ENCODE data around the gene BLTP3A.

The BLTP3A gene

DNA sequence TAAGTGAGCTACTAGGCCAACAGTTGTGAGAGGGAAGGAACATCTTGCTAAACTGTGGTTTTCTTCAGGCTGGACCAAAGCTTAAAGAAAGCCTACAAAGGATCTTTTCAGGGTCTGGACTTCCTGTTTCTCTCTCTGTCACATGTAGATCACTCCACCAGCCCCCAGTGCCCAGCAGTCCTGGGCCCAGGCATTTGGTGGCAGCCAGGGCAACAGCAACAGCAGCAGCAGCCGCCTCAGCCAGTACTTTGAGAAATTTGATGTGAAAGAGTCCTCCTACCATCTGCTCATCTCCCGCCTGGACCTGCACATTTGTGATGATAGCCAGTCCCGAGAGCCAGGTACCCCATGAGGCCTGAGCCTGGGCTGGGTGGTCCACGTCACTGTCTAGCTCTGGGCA lies 44.1 kb downstream of the BLTP3A start:
- Histone ChIP-seq H3K27ac (ENCODE audit: low read length) (no peak overlapping the region), H3K36me3 (replicated peaks; ENCODE audit: low read depth, low read length) (peaks cover 7% of the 10 kb centered on the region), H2AFZ (ENCODE audit: low read depth, low read length) (no peak overlapping the region), H3K4me3 (ENCODE audit: low read length) (no peak overlapping the region), H3K4me2 (ENCODE audit: low read length) (no peak overlapping the region), H3K79me2 (ENCODE audit: low read length) (no peaks in the 10 kb centered on the region), H3K27me3 (ENCODE audit: low read depth, low read length) (no peaks in the 10 kb centered on the region), H3K4me1 (ENCODE audit: low read length) (no peaks in the 10 kb centered on the region), H4K20me1 (ENCODE audit: insufficient read depth, low read length) (no peaks in the 10 kb centered on the region), H3K9ac (ENCODE audit: low read length) (no peak overlapping the region), H3K9me3 (ENCODE audit: insufficient read depth, low read length) (no peaks in the 10 kb centered on the region)
- TF ChIP-seq EZH2phosphoT487 (IDR thresholded peaks at IDR 0.05; ENCODE audit: low read depth): no peak
- TF ChIP-seq, protein P1, sequence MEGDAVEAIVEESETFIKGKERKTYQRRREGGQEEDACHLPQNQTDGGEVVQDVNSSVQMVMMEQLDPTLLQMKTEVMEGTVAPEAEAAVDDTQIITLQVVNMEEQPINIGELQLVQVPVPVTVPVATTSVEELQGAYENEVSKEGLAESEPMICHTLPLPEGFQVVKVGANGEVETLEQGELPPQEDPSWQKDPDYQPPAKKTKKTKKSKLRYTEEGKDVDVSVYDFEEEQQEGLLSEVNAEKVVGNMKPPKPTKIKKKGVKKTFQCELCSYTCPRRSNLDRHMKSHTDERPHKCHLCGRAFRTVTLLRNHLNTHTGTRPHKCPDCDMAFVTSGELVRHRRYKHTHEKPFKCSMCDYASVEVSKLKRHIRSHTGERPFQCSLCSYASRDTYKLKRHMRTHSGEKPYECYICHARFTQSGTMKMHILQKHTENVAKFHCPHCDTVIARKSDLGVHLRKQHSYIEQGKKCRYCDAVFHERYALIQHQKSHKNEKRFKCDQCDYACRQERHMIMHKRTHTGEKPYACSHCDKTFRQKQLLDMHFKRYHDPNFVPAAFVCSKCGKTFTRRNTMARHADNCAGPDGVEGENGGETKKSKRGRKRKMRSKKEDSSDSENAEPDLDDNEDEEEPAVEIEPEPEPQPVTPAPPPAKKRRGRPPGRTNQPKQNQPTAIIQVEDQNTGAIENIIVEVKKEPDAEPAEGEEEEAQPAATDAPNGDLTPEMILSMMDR (IDR thresholded peaks at IDR 0.05; ENCODE audit: low read depth, low read length): no peak

DNA sequence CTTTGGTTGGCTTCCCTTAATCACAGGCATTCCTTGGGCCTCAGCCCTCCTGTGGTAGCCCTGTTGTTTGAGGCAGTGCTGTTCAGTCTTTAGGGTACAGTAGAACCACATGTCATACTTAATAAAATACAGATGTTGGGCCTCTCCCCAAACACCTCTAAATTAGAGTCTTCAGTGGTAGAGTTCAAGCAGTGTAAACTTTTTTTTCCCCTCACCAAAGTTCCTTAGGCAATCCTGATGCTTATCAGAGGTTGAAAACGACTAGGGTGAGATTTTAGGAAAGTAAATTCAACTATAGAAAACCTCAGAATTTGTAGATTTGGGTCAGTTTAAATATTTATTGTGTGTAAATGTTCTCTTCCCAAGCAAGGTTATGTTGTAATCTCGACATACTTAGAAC lies 44.6 kb downstream of the BLTP3A start:
- H3K79me2 ChIP-seq (ENCODE audit: low read length): no peaks in the 10 kb centered on the region
- H3K27ac ChIP-seq (ENCODE audit: low read length): no peak overlapping the region
- no peak overlapping the region for H2AFZ ChIP-seq (ENCODE audit: low read depth, low read length)
- H3K27me3 ChIP-seq (ENCODE audit: low read depth, low read length): no peaks in the 10 kb centered on the region
- H3K4me1 ChIP-seq (ENCODE audit: low read length): no peaks in the 10 kb centered on the region
- no peak for TF ChIP-seq EZH2phosphoT487 (IDR thresholded peaks at IDR 0.05; ENCODE audit: low read depth)
- TF ChIP-seq, protein P1 (IDR thresholded peaks at IDR 0.05; ENCODE audit: low read depth, low read length): no peak
- H3K4me3 ChIP-seq (ENCODE audit: low read length): no peak overlapping the region
- H3K9ac ChIP-seq (ENCODE audit: low read length): no peak overlapping the region
- H3K36me3 ChIP-seq (replicated peaks; ENCODE audit: low read depth, low read length): peaks cover 7% of the 10 kb centered on the region
- no peak overlapping the region for H3K4me2 ChIP-seq (ENCODE audit: low read length)
- H3K9me3 ChIP-seq (ENCODE audit: insufficient read depth, low read length): no peaks in the 10 kb centered on the region
- no peaks in the 10 kb centered on the region for H4K20me1 ChIP-seq (ENCODE audit: insufficient read depth, low read length)

DNA sequence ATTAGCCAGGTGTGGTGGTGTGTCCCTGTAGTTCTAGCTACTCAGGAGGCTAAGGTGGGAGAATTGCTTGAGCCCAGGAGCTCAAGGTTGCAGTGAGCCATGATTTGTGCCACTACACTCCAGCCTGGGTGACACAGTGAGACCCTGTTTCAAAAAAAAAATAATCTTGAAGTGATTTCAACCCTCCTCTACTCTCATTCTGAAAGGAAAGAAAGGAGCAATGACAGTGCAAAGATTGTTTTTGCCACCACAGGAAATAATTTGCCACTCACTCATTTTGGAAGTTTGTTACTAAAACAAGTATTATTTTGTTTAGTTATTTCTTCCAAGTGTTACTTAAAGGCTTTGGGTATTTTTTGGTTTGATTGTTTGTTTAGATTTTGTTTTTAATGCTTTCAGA lies 45.6 kb downstream of the BLTP3A start:
- no peak overlapping the region for H3K27ac ChIP-seq (ENCODE audit: low read length)
- H3K9me3 ChIP-seq (ENCODE audit: insufficient read depth, low read length): no peaks in the 10 kb centered on the region
- no peak overlapping the region for H3K9ac ChIP-seq (ENCODE audit: low read length)
- no peaks in the 10 kb centered on the region for H3K4me1 ChIP-seq (ENCODE audit: low read length)
- no peak overlapping the region for H2AFZ ChIP-seq (ENCODE audit: low read depth, low read length)
- H3K4me2 ChIP-seq (ENCODE audit: low read length): no peak overlapping the region
- no peaks in the 10 kb centered on the region for H4K20me1 ChIP-seq (ENCODE audit: insufficient read depth, low read length)
- no peaks in the 10 kb centered on the region for H3K79me2 ChIP-seq (ENCODE audit: low read length)
- peaks cover 7% of the 10 kb centered on the region for H3K36me3 ChIP-seq (replicated peaks; ENCODE audit: low read depth, low read length)
- H3K27me3 ChIP-seq (ENCODE audit: low read depth, low read length): no peaks in the 10 kb centered on the region
- TF ChIP-seq, protein P1 (IDR thresholded peaks at IDR 0.05; ENCODE audit: low read depth, low read length): no peak
- no peak for TF ChIP-seq EZH2phosphoT487 (IDR thresholded peaks at IDR 0.05; ENCODE audit: low read depth)
- H3K4me3 ChIP-seq (ENCODE audit: low read length): no peak overlapping the region

DNA sequence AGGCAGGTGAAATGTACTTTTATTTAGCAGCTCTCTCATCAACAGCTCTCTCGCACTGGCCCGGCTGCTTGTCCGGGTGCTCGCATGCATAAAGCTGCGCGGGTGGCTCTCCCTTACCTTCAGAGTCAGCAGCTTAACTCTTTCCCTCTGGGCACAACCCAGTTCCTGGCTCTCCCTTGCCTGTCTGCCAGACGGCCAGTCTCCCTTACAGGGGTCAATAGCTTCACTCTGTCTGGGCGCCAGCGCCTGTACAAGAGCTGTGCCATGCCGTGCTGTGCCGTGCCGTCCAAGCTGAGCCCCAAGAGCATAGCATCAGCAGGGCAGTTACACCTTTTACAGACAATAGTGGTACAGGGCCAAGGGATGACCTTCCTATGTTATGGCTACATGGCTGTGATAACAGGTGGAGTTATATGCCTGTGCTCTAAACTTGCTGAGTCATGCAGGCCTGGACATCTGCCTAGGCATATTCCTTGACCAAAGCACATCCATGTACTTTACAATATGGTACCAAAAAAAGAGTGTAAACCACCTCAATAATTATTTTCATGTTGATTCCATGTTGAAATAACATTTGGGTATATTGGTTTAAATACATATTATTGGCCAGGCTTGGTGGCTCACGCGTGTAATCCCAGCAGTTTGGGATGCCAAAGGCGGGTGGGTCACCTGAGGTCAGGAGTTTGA lies 47.9 kb downstream of the BLTP3A start:
- no peak overlapping the region for H3K27ac ChIP-seq (ENCODE audit: low read length)
- no peaks in the 10 kb centered on the region for H4K20me1 ChIP-seq (ENCODE audit: insufficient read depth, low read length)
- H3K4me2 ChIP-seq (ENCODE audit: low read length): no peak overlapping the region
- TF ChIP-seq, protein P1 (IDR thresholded peaks at IDR 0.05; ENCODE audit: low read depth, low read length): no peak
- peaks cover 3% of the 10 kb centered on the region for H3K36me3 ChIP-seq (replicated peaks; ENCODE audit: low read depth, low read length)
- H3K27me3 ChIP-seq (ENCODE audit: low read depth, low read length): no peaks in the 10 kb centered on the region
- no peaks in the 10 kb centered on the region for H3K79me2 ChIP-seq (ENCODE audit: low read length)
- no peaks in the 10 kb centered on the region for H3K4me1 ChIP-seq (ENCODE audit: low read length)
- no peak overlapping the region for H3K4me3 ChIP-seq (ENCODE audit: low read length)
- H3K9ac ChIP-seq (ENCODE audit: low read length): no peak overlapping the region
- no peak overlapping the region for H2AFZ ChIP-seq (ENCODE audit: low read depth, low read length)
- H3K9me3 ChIP-seq (ENCODE audit: insufficient read depth, low read length): no peaks in the 10 kb centered on the region
